Skeletal muscle cell (primary cell): ENCODE measurements around the gene WASHC2C.
"Not testable (repeated sequence)": the region's sequence is repeated elsewhere in the genome, so short reads cannot be mapped to it uniquely, and the experiment has no call there.

ENCODE experiments used
- DNase-seq: peaks from one replicate; pipeline ENCODE4 v3.0.0-alpha.2; 2010; ENCODE audit warnings: low read depth
- H3K4me3 ChIP-seq: 2 replicates; pipeline ENCODE4 v1.5.1; 2011; ENCODE audit warnings: low read depth, mild to moderate bottlenecking, control low read depth, low read length, moderate library complexity

WASHC2C gene, protein sequence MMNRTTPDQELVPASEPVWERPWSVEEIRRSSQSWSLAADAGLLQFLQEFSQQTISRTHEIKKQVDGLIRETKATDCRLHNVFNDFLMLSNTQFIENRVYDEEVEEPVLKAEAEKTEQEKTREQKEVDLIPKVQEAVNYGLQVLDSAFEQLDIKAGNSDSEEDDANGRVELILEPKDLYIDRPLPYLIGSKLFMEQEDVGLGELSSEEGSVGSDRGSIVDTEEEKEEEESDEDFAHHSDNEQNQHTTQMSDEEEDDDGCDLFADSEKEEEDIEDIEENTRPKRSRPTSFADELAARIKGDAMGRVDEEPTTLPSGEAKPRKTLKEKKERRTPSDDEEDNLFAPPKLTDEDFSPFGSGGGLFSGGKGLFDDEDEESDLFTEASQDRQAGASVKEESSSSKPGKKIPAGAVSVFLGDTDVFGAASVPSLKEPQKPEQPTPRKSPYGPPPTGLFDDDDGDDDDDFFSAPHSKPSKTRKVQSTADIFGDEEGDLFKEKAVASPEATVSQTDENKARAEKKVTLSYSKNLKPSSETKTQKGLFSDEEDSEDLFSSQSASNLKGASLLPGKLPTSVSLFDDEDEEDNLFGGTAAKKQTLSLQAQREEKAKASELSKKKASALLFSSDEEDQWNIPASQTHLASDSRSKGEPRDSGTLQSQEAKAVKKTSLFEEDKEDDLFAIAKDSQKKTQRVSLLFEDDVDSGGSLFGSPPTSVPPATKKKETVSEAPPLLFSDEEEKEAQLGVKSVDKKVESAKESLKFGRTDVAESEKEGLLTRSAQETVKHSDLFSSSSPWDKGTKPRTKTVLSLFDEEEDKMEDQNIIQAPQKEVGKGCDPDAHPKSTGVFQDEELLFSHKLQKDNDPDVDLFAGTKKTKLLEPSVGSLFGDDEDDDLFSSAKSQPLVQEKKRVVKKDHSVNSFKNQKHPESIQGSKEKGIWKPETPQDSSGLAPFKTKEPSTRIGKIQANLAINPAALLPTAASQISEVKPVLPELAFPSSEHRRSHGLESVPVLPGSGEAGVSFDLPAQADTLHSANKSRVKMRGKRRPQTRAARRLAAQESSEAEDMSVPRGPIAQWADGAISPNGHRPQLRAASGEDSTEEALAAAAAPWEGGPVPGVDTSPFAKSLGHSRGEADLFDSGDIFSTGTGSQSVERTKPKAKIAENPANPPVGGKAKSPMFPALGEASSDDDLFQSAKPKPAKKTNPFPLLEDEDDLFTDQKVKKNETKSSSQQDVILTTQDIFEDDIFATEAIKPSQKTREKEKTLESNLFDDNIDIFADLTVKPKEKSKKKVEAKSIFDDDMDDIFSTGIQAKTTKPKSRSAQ (N-terminal part only)

DNA sequence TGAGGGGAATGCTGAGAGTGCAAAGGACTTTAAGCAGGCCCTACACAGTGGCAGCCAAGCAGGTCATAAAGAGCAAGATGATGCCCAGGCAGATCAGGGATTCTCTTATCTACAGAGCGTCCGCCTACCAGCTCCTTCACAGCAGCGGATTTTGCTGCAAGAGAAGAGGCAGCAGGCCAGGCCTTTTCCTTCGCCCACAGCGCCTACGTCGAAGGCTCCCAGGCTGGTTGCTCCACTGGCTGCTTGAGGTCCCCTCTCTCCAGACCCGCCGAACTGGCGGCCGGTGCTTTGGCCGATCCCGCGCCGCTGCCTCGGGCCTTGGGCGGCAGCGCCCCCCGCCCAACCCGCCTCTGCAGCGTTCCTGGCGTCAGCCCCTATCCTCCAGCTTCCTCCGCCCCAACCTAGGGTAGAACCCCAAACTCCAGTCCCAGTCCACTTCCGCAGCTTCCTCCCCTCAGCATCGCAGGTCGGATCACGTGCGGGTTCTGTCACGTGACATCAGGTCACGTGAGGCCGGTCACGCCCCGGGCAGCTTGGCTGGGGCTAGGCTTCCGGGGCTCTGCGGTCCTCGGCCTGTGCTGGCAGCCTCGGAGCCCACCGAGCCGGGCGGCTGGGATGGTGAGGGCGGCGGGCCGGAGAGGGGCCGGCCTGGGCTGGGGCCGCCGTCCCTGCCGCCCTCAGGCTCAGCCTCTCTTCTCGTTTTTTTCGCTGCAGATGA is at the start of gene WASHC2C:
WASHC2C (plus strand) TSS at position 564 of the 718 bp plus-strand sequence; CDS start at position 616, 52 bp downstream.
- DNase-seq: peak; percentile 4
- H3K4me3 ChIP-seq: peak within 1 kb of the TSS; percentile 69

DNA sequence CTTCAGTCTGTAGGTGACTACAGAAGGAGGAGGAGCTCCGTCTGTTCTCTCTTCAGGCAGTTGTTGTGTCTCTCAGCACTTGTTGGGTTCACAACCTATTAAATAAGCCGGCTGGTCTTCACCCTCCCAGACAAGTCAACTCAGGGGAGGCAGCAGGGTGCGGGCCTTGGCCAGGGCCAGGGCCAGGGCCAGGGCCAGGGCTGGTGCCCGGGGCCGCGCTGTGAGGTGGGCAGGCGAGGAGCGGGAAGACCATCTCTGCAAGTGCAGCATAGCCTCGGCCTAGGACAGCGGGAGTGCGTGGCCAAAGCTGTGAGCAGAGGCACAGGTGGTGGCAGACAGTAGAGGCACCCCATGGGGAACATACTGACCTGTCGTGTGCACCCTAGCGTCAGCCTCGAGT is 48.6 kb upstream of the WASHC2C start:
- DNase-seq, H3K4me3 ChIP-seq: not testable (repeated sequence)

DNA sequence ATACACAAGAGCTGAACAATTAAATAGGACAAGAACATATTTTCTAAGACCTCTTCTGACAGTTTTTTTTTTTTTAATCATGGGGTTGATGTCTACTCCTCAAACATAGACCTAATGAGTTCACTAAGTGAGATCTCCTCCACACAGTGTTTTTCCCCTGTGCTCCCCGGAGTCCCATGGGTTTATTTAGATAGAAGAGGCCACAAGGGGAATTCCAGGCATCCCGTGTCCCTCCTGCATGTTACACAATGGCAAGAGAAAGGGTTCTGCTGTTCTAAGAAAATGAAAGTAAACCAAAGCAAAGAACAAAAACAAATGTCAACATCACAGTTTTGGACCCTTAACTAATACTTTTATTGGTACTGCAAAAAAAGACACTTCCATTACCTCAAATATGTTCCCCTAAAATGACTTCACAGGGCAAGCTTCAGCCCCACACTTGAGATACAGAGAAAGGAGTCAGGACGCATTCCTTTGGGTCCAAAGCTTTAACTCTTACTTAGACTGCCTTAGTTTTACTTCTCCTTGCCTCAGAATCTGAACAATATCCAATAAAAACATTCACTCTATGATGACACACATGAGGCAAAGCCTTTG is 16.8 kb upstream of the WASHC2C start:
- H3K4me3 ChIP-seq: not testable (repeated sequence)
- peak; percentile 0 for DNase-seq

DNA sequence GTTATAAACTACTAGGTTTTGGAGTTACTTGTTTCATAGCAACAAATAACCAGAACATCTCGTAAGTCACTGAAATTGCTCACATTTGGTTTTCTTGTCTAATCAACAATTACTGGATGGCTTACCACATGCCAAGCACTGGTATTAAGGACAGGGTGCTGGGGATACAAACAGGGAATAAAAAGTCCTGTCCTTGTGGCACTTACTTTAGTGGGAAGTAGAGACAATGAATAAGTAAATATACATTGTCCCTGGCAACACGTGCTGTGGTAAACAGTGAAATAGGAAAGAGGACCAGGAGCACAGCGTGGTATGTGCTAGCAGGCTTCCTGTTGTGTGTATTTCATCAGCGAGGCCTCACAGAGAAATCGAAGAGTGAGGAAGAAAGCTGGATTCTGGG is 15.8 kb upstream of the WASHC2C start:
- not testable (repeated sequence) for DNase-seq

DNA sequence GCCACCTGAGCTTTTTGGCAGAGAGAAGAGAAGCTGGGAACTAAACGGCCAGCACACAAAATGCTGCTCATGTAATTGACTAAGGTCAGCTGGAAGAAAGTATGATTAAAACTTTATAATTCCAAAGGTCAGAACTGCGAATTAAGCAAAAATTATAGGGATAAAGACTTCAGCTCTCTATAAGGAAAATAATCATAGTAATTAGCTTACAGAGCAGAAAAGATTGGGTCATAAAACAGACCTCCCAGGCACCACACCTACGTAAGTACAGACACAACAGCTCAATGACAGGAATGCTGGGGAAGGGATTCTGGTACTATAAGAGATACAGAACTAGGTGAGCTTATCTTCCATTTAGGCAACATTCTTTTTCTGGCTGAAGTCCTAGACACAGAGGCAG is 10.0 kb upstream of the WASHC2C start:
- H3K4me3 ChIP-seq, DNase-seq: not testable (repeated sequence)

More for the DNA sequence above, 15.8 kb upstream of the WASHC2C start:
- H3K4me3 ChIP-seq: not testable (repeated sequence)

DNA sequence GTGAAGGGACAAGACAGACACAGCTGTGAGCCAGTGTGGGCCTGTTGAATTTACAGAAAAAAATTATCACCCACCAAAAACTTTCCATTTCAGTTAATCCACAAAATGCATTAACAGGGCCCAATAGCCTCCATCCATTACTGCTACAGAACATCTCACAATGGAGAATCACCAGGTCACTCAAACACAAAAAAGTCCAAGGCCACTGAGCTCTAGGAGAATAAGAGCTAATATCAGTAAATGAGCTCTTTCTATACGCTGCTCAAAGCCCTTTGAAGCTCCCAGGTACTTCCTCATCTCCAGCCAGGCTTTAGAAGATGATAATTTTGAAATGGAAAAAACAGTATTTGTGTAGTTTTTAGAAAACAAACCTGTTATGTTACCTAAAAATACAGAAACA is 9.4 kb upstream of the WASHC2C start:
- DNase-seq, H3K4me3 ChIP-seq: not testable (repeated sequence)

DNA sequence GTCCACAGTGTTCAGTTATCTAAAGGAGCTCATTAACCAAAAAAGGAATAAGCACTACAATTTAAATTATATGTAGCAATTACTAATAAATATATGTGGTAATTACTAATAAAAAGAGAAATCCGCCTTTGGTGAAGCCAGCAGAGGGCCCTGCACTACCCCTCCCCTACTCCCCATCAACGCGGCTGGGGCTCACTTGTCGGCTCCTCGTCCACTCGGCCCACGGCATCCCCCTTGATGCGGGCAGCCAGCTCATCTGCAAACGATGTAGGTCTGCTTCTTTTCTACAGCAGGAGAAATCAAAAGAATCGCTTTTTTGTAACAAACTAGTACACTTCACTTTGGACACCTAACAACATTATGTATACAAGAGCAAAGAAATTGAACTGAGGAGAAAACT is 5.6 kb upstream of the WASHC2C start:
- DNase-seq: not testable (repeated sequence)

DNA sequence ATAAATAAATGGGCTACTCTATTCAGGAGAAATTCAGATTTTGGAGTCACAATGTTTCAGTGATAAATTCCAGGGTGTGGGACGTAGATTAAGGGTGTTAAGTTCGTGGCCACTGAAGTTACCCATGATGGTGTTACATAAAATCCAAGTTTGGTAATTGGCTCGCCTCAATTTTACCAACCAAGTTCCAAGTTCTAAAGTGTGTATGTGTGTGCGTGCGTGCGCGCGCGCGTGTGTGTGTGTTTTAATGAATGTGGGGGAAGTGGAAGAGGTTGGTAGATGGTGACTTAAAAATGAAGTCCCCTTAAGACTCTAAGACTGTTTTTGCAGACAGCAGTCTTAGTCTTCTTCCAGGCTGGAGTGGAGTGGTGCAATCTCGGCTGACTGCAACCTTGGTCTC is 3.2 kb upstream of the WASHC2C start:
- DNase-seq, H3K4me3 ChIP-seq: not testable (repeated sequence)

More for the DNA sequence above, 5.6 kb upstream of the WASHC2C start:
- H3K4me3 ChIP-seq: not testable (repeated sequence)

DNA sequence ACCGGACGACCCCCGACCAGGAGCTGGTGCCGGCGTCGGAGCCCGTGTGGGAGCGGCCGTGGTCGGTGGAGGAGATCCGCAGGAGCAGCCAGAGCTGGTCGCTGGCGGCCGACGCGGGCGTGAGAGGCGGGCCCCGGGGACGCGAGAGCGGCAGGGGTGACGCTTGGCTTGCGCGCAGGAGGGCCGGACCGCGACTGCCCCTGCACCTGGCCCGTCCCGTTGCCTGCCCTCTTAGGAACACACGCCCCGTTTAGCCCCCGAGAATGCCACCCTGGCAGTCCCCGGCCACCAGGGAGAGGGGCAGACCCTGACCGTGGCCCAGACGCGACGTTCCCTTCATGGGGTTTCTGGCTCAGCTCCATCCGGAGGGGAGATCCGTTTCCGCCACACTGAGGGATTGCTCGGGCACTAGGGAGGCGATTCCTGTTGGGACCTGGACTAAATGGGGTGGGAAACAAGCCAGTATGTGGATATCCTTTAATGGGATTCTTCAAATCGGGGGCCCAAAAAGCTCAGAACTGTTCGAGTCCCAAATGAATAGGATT is 427 bp downstream of the WASHC2C start:
- DNase-seq: not testable (repeated sequence)
- H3K4me3 ChIP-seq: peak overlapping the region; percentile 69

DNA sequence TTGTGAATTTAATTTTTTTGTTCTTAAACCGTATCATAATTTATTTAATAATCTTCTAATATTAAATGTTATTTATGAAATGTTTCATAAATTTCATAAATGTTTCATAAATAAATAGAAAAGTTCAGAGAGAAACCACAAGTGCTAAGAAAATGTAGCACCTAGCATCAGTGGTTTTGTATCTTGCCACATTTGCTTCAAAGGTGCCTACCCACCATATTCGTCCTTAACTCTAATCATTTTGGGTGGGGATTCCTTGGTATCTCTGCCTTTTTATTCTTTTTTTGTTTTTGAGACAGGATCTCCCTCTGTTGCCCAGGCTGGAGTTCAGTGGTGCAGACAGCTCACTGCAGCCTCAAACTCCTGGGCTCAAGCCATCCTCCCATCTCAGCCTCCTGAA is 7.4 kb downstream of the WASHC2C start:
- not testable (repeated sequence) for H3K4me3 ChIP-seq, DNase-seq

DNA sequence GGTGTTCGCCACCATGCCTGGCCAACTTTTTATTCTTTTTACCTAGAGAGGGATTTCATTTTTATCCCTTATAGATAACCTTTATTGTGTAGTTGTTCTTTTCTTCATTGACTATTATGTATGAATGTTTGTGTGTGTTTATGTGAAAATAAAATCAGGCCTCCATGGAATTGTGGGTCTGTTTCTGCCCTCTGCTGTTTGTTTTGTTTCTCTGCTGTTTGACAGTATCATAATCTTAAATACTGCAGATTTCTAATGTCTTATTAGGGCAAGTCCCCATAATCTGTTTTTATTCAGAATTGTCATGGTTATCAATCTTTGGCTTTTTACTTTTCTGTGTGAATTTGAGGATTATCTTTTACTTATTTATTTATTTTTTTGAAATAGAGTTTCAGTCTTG is 7.8 kb downstream of the WASHC2C start:
- H3K4me3 ChIP-seq, DNase-seq: not testable (repeated sequence)

DNA sequence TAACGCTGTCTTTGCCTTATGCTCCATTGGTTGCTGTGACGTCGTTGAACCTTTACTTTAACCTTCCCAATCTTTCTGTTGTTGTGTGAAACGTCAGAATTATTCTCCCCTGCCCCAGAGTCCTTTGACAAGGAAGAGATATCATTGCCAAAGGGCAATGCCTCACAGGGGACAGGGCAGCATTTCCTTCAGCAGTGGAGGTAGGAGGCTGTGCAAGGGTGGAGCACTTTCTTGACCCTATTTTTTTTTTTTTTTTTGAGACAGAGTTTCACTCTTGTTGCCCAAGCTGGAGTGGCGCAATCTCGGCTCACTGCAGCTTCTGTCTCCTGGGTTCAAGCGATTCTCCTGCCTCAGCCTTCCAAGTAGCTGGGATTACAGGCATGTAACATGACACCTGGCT is 14.5 kb downstream of the WASHC2C start:
- DNase-seq, H3K4me3 ChIP-seq: not testable (repeated sequence)

DNA sequence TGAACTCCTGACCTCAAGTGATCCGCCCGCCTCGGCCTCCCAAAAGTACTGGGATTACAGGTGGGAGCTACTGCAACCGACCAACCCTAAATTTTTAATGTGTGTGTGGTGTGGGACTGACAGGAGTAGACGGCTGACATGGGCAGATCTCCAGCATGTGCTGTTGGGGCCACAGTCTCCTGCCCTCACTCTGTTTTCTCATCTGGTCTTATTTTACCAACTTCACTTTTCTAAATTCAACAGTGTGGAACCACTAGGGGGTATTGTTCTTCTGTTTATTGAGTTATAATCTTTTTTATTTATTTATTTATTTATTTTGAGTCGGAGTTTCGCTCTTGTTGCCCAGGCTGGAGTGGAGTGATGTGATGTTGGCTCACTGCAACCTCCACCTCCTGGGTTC is 14.9 kb downstream of the WASHC2C start:
- DNase-seq, H3K4me3 ChIP-seq: not testable (repeated sequence)

DNA sequence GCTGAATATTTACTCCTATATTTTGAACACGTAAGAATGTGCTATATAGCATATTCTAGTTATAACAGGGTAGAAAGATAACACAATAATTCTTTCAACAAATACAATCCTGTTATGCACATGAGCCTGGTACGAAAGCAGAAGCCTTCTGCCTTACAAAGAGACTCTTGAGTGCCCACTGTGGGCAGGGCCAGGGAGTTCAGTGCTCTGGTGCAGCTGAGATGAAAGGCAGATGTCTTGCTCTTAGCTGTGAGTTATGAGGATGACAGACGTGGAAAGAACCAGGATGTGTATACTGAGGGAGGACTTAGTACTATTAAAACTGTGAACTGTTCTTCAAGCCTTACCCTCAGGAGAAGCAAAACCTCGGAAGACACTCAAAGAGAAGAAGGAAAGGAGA is 24.1 kb downstream of the WASHC2C start:
- DNase-seq, H3K4me3 ChIP-seq: not testable (repeated sequence)

DNA sequence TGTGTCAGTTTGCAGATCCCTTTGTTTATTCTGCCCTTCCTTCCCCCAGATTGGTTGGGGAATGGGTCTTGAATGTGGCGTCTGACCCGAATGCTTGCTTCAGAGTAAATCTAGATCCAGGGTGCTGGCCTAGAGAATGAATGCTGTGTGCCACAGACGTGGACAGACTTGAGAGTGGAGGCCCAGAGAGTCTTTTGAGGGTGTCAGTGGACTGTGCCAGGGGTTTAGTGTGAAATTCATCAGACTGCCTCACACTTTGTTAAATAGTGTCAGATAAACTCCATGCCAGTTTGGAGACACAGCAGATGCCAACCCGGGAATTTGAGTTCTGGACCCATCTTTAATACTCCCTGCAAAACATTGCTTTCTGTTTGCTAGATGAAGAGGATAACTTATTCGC is 25.1 kb downstream of the WASHC2C start:
- DNase-seq, H3K4me3 ChIP-seq: not testable (repeated sequence)

DNA sequence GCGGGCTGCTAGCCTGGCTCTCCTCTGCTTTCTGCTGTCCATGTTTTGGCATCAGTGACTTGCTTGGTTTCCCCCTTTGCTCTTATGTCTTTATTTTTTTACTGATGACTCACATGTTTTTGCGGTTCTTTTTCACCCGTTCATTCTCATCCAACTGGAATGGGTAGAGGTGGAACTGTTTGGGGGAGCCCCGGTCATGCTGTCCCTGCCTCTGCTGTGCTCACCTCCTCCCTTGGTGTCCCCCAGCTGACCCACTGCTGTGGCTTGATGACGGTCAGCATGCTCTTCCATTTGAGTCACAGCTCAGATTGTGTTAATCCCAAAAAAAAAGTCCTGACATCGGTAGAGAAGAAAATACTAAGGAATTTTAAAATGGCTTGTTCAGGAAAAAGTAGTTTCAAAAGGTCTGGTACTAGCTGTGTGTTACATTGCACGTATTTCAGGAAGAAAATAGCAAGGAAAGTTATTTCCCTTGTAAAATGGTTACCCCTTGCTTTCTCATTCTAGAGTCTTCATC is 27.0 kb downstream of the WASHC2C start:
- DNase-seq, H3K4me3 ChIP-seq: not testable (repeated sequence)

DNA sequence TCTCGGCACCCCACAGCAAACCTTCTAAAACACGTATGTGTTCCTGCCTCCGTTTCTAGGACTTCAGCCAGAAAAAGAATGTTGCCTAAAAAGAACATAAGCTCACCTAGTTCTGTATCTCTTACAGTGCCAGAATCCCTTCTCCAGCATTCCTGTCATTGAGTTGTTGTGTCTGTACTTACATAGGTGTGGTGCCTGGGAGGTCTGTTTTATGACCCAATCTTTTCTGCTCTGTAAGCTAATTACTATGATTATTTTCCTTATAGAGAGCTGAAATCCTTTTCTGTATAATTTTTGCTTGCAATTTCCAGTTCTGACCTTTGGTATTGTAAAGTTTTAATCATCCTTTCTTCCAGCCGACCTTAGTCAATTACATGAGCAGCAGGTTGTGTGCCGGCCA is 28.0 kb downstream of the WASHC2C start:
- DNase-seq, H3K4me3 ChIP-seq: not testable (repeated sequence)

DNA sequence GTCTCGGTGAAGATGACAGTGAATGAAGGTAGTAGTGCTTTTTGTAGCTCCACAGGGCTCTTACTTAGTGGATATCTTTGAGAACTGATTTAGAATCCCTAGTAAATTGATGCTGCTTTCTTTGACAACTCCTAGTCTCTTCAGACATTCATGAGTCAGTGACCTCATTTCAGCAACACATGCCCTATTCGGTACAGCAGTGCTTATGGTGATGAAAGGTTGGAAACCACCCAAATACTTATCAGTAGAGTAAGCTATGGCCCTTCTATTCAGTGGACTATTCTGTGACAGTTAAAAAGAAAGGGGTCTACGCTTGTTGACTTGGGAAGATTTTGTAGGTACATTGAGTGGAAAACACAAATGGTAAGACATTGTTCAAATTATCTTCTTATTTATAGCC is 29.0 kb downstream of the WASHC2C start:
- not testable (repeated sequence) for DNase-seq, H3K4me3 ChIP-seq
